ENCODE data around the gene SNAP47. TPM values are rescaled to one million over a fixed set of nuclear protein-coding genes. Genes with fewer than 3 reads are reported as not detected.

SNAP47 gene
- total RNA-seq, 4 donors from 2014 or later: 11.3 to 28.5 (median 20.2) TPM

GRCh38 chr1:227744668-227745067 lies 9.4 kb downstream of the SNAP47 start:
- DNase-seq: no peak
- Histone ChIP-seq H3K27ac (no peak overlapping the region), H3K9me3 (no peaks in the 10 kb centered on the region), H3K4me1 (peaks cover 0 to 35% (median 12%) of the 10 kb centered on the region in 3 donors), H3K4me3 (no peak overlapping the region), H3K27me3 (no peaks in the 10 kb centered on the region), H3K36me3 (peaks cover 0 to 30% (median 0%) of the 10 kb centered on the region in 3 donors)
- WGBS, 2 donors: 20% methylated on average over 1 of the region's 8 CpGs; no CpG with 5 or more reads in 1 of the 2 donors
- TF ChIP-seq POLR2A (IDR thresholded peaks at IDR 0.05) (no peak), CTCF (IDR thresholded peaks at IDR 0.05) (no peak)
- intact Hi-C loops (cut with DNase I): loop anchor here (5.0 to 10.0 kb wide), 2 partner anchors 260 to 328 kb away; no protein-coding TSS in a partner anchor

- H3K4me3 ChIP-seq: no peak overlapping the region
- peaks cover 3 to 41% (median 12%) of the 10 kb centered on the region in 3 donors for H3K4me1 ChIP-seq
- H3K27me3 ChIP-seq: no peaks in the 10 kb centered on the region
- WGBS, 2 donors: 86 to 100% methylated on average over 3 to 5 of the region's 12 CpGs
- no peak for TF ChIP-seq CTCF (IDR thresholded peaks at IDR 0.05)
- TF ChIP-seq POLR2A (IDR thresholded peaks at IDR 0.05): no peak
- H3K9me3 ChIP-seq: no peaks in the 10 kb centered on the region
- intact Hi-C loops (cut with DNase I): loop anchor here (10.0 kb wide), 1 partner anchor 261 kb away; no protein-coding TSS in a partner anchor
- no peak for DNase-seq
- peaks cover 0 to 34% (median 0%) of the 10 kb centered on the region in 3 donors for H3K36me3 ChIP-seq
- no peak overlapping the region for H3K27ac ChIP-seq
These were observed 10.5 kb downstream of the SNAP47 start for GRCh38 chr1:227745568-227746265.

GRCh38 chr1:227746676-227747075 lies 11.4 kb downstream of the SNAP47 start:
- 83 to 86% methylated on average over 6 of the region's 6 CpGs for WGBS, 2 donors
- H3K4me1 ChIP-seq: peaks cover 3 to 41% (median 12%) of the 10 kb centered on the region in 3 donors
- TF ChIP-seq POLR2A (IDR thresholded peaks at IDR 0.05): no peak
- TF ChIP-seq CTCF (IDR thresholded peaks at IDR 0.05): no peak
- intact Hi-C loops (cut with DNase I): loop anchor here (10.0 kb wide), 1 partner anchor 262 kb away; no protein-coding TSS in a partner anchor
- no peaks in the 10 kb centered on the region for H3K27me3 ChIP-seq
- H3K4me3 ChIP-seq: no peak overlapping the region
- no peak overlapping the region for H3K27ac ChIP-seq
- H3K36me3 ChIP-seq: peaks cover 0 to 41% (median 6%) of the 10 kb centered on the region in 3 donors
- no peaks in the 10 kb centered on the region for H3K9me3 ChIP-seq
- no peak for DNase-seq

- TF ChIP-seq CTCF (IDR thresholded peaks at IDR 0.05) (no peak), POLR2A (IDR thresholded peaks at IDR 0.05) (no peak)
- Histone ChIP-seq H3K27ac (no peak overlapping the region), H3K4me1 (peaks cover 3 to 41% (median 12%) of the 10 kb centered on the region in 3 donors), H3K27me3 (no peaks in the 10 kb centered on the region), H3K36me3 (peaks cover 0 to 47% (median 6%) of the 10 kb centered on the region in 3 donors), H3K9me3 (no peaks in the 10 kb centered on the region), H3K4me3 (no peak overlapping the region)
- intact Hi-C loops (cut with DNase I): loop anchor here (10.0 kb wide), 1 partner anchor 263 kb away; no protein-coding TSS in a partner anchor
- no peak for DNase-seq
- WGBS, 2 donors: 73 to 90% methylated on average over 2 to 5 of the region's 8 CpGs
These were observed 12.1 kb downstream of the SNAP47 start for GRCh38 chr1:227747382-227747781.

- 89 to 92% methylated on average over 4 to 7 of the region's 18 CpGs for WGBS, 2 donors
- intact Hi-C loops (cut with DNase I): loop anchor here (10.0 kb wide), 1 partner anchor 263 kb away; no protein-coding TSS in a partner anchor
These were observed 12.8 kb downstream of the SNAP47 start for GRCh38 chr1:227747948-227748495.

More at GRCh38 chr1:227747948-227748495, 12.8 kb downstream of the SNAP47 start:
- H3K36me3 ChIP-seq: peaks cover 0 to 50% (median 6%) of the 10 kb centered on the region in 3 donors
- no peak for DNase-seq
- H3K27ac ChIP-seq: peak overlapping the region in 2 of 4 donors; percentile 1 to 29
- no peak for TF ChIP-seq POLR2A (IDR thresholded peaks at IDR 0.05)
- H3K9me3 ChIP-seq: no peaks in the 10 kb centered on the region
- H3K4me1 ChIP-seq: peaks cover 3 to 46% (median 12%) of the 10 kb centered on the region in 3 donors
- H3K4me3 ChIP-seq: no peak overlapping the region
- no peaks in the 10 kb centered on the region for H3K27me3 ChIP-seq

All from esophagus squamous epithelium (tissue), 5 donors.